Uterus (tissue), 2 donors: ENCODE measurements around the gene CHST12.

Experiments
- CTCF ChIP-seq, 4 experiments: fragments of 200-600 bp in 2 of 4; fragments of 450-650 bp in 2 of 4; sonication (generic) in 2 of 4; IDR thresholded peaks; one replicate each; pipeline ENCODE4 v1.5.1; 2016 to 2019; ENCODE audit warnings: antibody characterized with exemption in 4 of 4, mild to moderate bottlenecking in 2 of 4, moderate library complexity in 1 of 4
- POLR2A ChIP-seq, 2 donors: fragments of 450-650 bp; IDR thresholded peaks; one replicate each; pipeline ENCODE4 v1.6.1; 2016; ENCODE audit warnings: antibody characterized with exemption in 2 of 2, mild to moderate bottlenecking in 1 of 2, moderate library complexity in 1 of 2

- TF ChIP-seq CTCF (IDR thresholded peaks at IDR 0.05): no peak
- no peak for TF ChIP-seq POLR2A (IDR thresholded peaks at IDR 0.05)
Observed at GRCh38 chr7:2437537-2438148, 34.2 kb downstream of the CHST12 start.
